ENCODE results near the gene ADRA2B. TPM values are rescaled to one million over a fixed set of nuclear protein-coding genes. Genes with fewer than 3 reads are reported as not detected.

The ADRA2B gene
- total RNA-seq, 1 experiment from 2014 or later, result 2.7 TPM

- Histone ChIP-seq H3K23ac (ENCODE audit: insufficient read length, low read depth, low read length) (no peak overlapping the region), H2BK5ac (ENCODE audit: insufficient read length, low read length) (no peak overlapping the region), H3K4me1 (ENCODE audit: insufficient read depth, low read length) (no peaks in the 10 kb centered on the region; the same call in 1 of the 2 replicates), H3K79me2 (ENCODE audit: insufficient read depth, low read length) (no peaks in the 10 kb centered on the region), H3K9ac (ENCODE audit: extremely low read depth, insufficient read length, low read length) (no peak overlapping the region), H2AFZ (ENCODE audit: low read length) (no peak overlapping the region), H2BK120ac (ENCODE audit: low read depth, low read length, poor library complexity, severe bottlenecking) (no peak overlapping the region), H3K18ac (ENCODE audit: insufficient read length, low read depth, low read length) (peak overlapping the region; percentile 52), H2BK15ac (ENCODE audit: low read depth, low read length) (no peak overlapping the region), H4K5ac (ENCODE audit: insufficient read length, low read depth, low read length) (no peak overlapping the region), H4K20me1 (ENCODE audit: control insufficient read depth, insufficient read depth, insufficient read length) (no peaks in the 10 kb centered on the region), H3T11ph (ENCODE audit: low read length) (no peak overlapping the region), H3K4ac (ENCODE audit: low read depth, low read length) (no peak overlapping the region), H3K27me3 (ENCODE audit: insufficient read depth, low read length) (no peaks in the 10 kb centered on the region; the same call in 1 of the 2 replicates), H2BK12ac (ENCODE audit: insufficient read length, low read depth, low read length) (no peak overlapping the region), H4K91ac (ENCODE audit: insufficient read length, low read depth, low read length) (no peak overlapping the region), H4K8ac (replicated peaks; ENCODE audit: insufficient read length, low read depth, low read length) (no peak overlapping the region), H3K56ac (ENCODE audit: insufficient read length, low read depth, low read length) (no peak overlapping the region), H3K79me1 (ENCODE audit: insufficient read depth, low read depth, low read length, poor library complexity, severe bottlenecking) (no peaks in the 10 kb centered on the region), H3K4me2 (ENCODE audit: insufficient read depth, insufficient read length, low read length) (peak overlapping the region; percentile 45), H3K23me2 (ENCODE audit: insufficient read length, low read depth, low read length, poor library complexity, severe bottlenecking) (peaks cover 6% of the 10 kb centered on the region), H3K9me3 (ENCODE audit: control insufficient read depth, low read depth, low read length) (no peaks in the 10 kb centered on the region), H2BK20ac (ENCODE audit: low read depth, low read length, poor library complexity, severe bottlenecking) (no peak overlapping the region), H3K14ac (ENCODE audit: insufficient read depth, low read length) (no peak overlapping the region), H2AK5ac (ENCODE audit: insufficient read length, low read length) (no peak overlapping the region), H3K27ac (ENCODE audit: insufficient read length, low read depth, low read length) (no peak overlapping the region)
- peak; percentile 60 for TF ChIP-seq CTCF (conservative IDR thresholded peaks at IDR 0.05)
- DNase-seq, result peak; percentile 81
- Mint-ChIP-seq H3K4me1 (peaks cover 23 to 42% of the 10 kb centered on the region in 2 experiments), H3K27me3 (ENCODE audit: low read depth) (peaks cover 40% of the 10 kb centered on the region), H3K4me3 (peak overlapping the region; percentile 83 to 88), H3K36me3 (ENCODE audit: insufficient read depth in 1 of 3, low read depth in 3 of 3) (peaks cover 0 to 18% (median 0%) of the 10 kb centered on the region in 3 experiments; a peak in 2 of 7 replicates), H3K9me3 (no peaks in the 10 kb centered on the region), H3K27ac (no peak overlapping the region)
- WGBS (ENCODE audit: extremely low coverage, insufficient read length, low lambda C conversion rate), result no CpG with 5 or more reads among the region's 23 CpGs
These were observed 27.6 kb upstream of the ADRA2B start for GRCh38 chr2:96143848-96144480.

Measured in H9 (cell line).